Gastrocnemius medialis (tissue), 4 donors: ENCODE data around the gene PIKFYVE. TPM values are rescaled to one million over a fixed set of nuclear protein-coding genes. Genes with fewer than 3 reads are reported as not detected.
"Not testable (repeated sequence)": the region's sequence is repeated elsewhere in the genome, so short reads cannot be mapped to it uniquely, and the experiment has no call there.

Experiments used
- ATAC-seq, 2 donors: fragments of 150-250 bp; one replicate each; pipeline ENCODE4 v1.9.1; 2016
- DNase-seq, 2 donors: peaks; one replicate each; pipeline ENCODE4 v3.0.0-alpha.2; 2019
- H3K27ac ChIP-seq, 4 donors: fragments of 200-600 bp; sonication (generic); 1 replicate in 1 of 4; 2 replicates in 3 of 4; pipeline ENCODE4 v1.5.1; 2016 to 2018; ENCODE audit warnings: mild to moderate bottlenecking in 2 of 4, moderate library complexity in 1 of 4
- H3K27me3 ChIP-seq, 3 donors: fragments of 200-600 bp; sonication (generic) in 2 of 3; 1 replicate in 1 of 3; 2 replicates in 2 of 3; pipeline versions ENCODE4 v1.5.1 to v1.6.0; 2016 to 2019; ENCODE audit warnings: mild to moderate bottlenecking in 1 of 3, moderate library complexity in 1 of 3
- H3K36me3 ChIP-seq, 2 donors: fragments of 200-600 bp; sonication (generic) in 1 of 2; one replicate each; pipeline ENCODE4 v1.5.1; 2017 to 2018
- H3K4me1 ChIP-seq, 2 donors: fragments of 200-600 bp; sonication (generic) in 1 of 2; one replicate each; pipeline ENCODE4 v1.5.1; 2016 to 2017; ENCODE audit warnings: mild to moderate bottlenecking in 2 of 2
- H3K4me3 ChIP-seq, 4 donors: fragments of 200-600 bp; sonication (generic) in 3 of 4; 1 replicate in 1 of 4; 2 replicates in 3 of 4; pipeline ENCODE4 v1.5.1; 2016 to 2019; ENCODE audit warnings: mild to moderate bottlenecking in 2 of 4
- H3K9me3 ChIP-seq, 3 donors: fragments of 200-600 bp; sonication (generic) in 2 of 3; 1 replicate in 1 of 3; 2 replicates in 2 of 3; pipeline ENCODE4 v1.5.1; 2016 to 2019
- POLR2A ChIP-seq, 2 donors: fragments of 450-650 bp; IDR thresholded peaks; one replicate each; pipeline ENCODE4 v1.6.1; 2017; ENCODE audit warnings: antibody characterized with exemption in 2 of 2, mild to moderate bottlenecking in 2 of 2, moderate library complexity in 2 of 2
- in situ Hi-C, 4 donors: fragments of 200-750 bp; cut with MboI; loops; one replicate each; pipeline versions ENCODE4 v1.15.0 to v1.8.0; 2017; ENCODE audit warnings: low sequenced_read_pairs in 4 of 4
- intact Hi-C: fragments of 100-400 bp; cut with DNase I; formaldehyde crosslinking; loops from one replicate; pipeline ENCODE4 v1.15.1; 2023; ENCODE audit warnings: low total_unique reads
- total RNA-seq, 4 donors: library from RNA; depleted of rRNA; stranded (reverse); fragments of >200 nt; gene quantifications; one replicate each; pipeline versions ENCODE4 v1.1.0 to v1.2.3, GENCODE V29; 2016
- TF ChIP-seq, protein P1 (sequence below), 5 experiments: fragments of 450-650 bp in 3 of 5; fragments of 200-600 bp in 2 of 5; sonication (generic) in 2 of 5; IDR thresholded peaks in 4 of 5; conservative IDR thresholded peaks in 1 of 5; 1 replicate in 4 of 5; 2 replicates in 1 of 5; pipeline ENCODE4 v1.5.1; 2016 to 2019; ENCODE audit warnings: antibody characterized with exemption in 5 of 5, mild to moderate bottlenecking in 3 of 5, moderate library complexity in 3 of 5

The PIKFYVE gene
- total RNA-seq, 4 donors from 2014 or later = 14.0 to 23.9 (median 17.9) TPM

DNA sequence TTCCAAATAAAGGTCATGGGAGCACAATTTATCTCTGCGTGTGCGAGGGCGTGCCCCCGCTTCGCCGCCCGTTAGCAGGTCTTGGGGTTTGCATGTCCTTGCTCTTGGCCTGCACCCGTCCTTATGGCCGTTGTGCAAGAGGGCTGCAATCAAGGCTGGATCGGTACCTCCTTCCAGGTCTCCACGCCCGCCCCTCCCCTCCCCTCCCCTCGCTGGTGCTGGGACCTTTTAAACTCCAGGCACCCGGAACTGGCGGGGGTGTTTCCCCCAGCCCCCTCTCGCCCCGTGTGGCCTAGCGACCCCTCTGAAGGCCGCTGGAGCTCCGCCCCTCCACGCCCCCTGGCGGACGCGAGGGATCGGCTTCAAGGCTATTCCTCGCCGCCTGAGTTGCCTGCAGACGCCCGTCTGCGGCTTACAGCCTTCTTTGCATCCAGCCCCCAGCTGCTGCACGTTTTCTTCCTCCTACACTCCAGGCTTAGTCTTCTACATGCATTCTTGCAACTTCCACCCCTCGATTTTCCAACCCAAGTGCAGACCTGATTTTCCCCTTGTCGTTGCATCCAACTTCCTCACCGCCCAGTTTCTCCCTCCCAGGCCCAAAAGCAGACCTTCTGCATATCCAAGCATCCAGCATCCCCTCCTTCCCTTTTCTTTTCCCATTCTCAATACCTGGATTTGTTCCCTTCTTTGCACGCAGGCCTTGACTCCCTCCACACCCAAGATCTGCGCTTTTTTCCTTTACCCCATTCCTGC, 11.8 kb upstream of the PIKFYVE start:
- no peaks in the 10 kb centered on the region for H3K27me3 ChIP-seq
- H3K9me3 ChIP-seq = no peaks in the 10 kb centered on the region
- H3K4me3 ChIP-seq = peak overlapping the region; percentile 63 to 81 (median 70)
- peaks cover 16 to 19% of the 10 kb centered on the region in 2 donors for H3K4me1 ChIP-seq
- peak overlapping the region; percentile 82 to 90 (median 86) for H3K27ac ChIP-seq
- ATAC-seq (peak; percentile 78), DNase-seq (peak; percentile 55 to 75)
- H3K36me3 ChIP-seq = peaks cover 0 to 19% of the 10 kb centered on the region in 2 donors
- intact Hi-C loops = loop anchor here (1.0 to 5.0 kb wide), 6 partner anchors 61 to 1487 kb away; partner anchors contain the start of genes FASTKD2, MDH1B and METTL21A
- in situ Hi-C loops = loop anchor here in 2 of 4 donors (25.0 kb wide), 2 partner anchors 642 to 717 kb away; partner anchors contain the start of gene CREB1 (in 1 of the 2)
- TF ChIP-seq, protein P1, sequence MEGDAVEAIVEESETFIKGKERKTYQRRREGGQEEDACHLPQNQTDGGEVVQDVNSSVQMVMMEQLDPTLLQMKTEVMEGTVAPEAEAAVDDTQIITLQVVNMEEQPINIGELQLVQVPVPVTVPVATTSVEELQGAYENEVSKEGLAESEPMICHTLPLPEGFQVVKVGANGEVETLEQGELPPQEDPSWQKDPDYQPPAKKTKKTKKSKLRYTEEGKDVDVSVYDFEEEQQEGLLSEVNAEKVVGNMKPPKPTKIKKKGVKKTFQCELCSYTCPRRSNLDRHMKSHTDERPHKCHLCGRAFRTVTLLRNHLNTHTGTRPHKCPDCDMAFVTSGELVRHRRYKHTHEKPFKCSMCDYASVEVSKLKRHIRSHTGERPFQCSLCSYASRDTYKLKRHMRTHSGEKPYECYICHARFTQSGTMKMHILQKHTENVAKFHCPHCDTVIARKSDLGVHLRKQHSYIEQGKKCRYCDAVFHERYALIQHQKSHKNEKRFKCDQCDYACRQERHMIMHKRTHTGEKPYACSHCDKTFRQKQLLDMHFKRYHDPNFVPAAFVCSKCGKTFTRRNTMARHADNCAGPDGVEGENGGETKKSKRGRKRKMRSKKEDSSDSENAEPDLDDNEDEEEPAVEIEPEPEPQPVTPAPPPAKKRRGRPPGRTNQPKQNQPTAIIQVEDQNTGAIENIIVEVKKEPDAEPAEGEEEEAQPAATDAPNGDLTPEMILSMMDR (IDR thresholded peaks at IDR 0.05 in 4 of 5, conservative IDR thresholded peaks at IDR 0.05 in 1 of 5) = peak; percentile 57 to 91 (median 83)
- TF ChIP-seq POLR2A (IDR thresholded peaks at IDR 0.05) = no peak

DNA sequence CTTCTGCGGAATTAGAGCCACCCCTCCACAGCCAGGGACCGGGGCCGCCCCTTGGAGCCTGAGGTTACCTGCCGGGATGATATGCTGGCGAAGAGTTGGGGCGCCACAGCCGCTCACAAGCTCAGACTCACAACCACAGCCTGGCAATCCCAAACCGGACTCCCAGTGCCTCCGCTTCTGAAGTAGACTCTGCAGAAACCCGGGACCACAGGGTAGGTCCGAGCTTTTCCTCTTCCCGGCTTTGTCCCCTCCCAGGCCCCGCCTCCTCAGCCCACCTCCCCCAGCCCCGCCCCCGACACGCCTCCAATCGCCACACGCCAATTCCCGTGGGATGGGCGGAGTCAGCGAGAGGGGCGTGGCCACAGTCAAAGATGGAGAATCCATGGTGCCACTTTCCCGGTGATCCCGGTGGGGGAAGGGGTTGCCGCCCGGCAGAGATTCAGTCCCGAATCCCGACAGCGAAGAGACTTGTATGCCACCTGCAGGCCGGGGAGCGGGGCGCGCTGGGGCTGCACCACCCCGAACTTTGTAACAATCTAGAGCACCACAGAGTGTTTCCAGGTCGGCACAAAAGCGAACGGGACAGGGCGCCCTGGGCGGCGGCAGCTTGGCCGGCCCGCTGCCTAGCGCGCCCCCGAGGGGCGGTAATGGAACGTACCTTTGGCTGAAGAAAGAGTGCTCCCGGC, 11.0 kb upstream of the PIKFYVE start, which contains the start of gene IDH1:
IDH1 (minus strand) TSS at position 201 of the 686 bp plus-strand sequence. CDS start 3,520 bp downstream, outside the sequence.
- Histone ChIP-seq H3K36me3 (peaks cover 0 to 18% of the 10 kb centered on the region in 2 donors), H3K9me3 (no peaks in the 10 kb centered on the region), H3K27me3 (no peaks in the 10 kb centered on the region), H3K4me3 (peak within 1 kb of the TSS; percentile 63 to 81 (median 70)), H3K27ac (peak within 1 kb of the TSS; percentile 82 to 90 (median 86)), H3K4me1 (peaks cover 16 to 19% of the 10 kb centered on the region in 2 donors)
- DNase-seq (peak; percentile 89 to 91), ATAC-seq (peak; percentile 89 to 91)
- intact Hi-C loops = loop anchor here (1.0 to 5.0 kb wide), 7 partner anchors 11 to 1488 kb away; partner anchors contain the start of genes FASTKD2, MDH1B, METTL21A and PIKFYVE
- TF ChIP-seq POLR2A (IDR thresholded peaks at IDR 0.05) = peak in 1 of 2 donors; percentile 53
- TF ChIP-seq, protein P1 (IDR thresholded peaks at IDR 0.05 in 4 of 5, conservative IDR thresholded peaks at IDR 0.05 in 1 of 5) = peak in 3 of 5 experiments; percentile 19 to 44 (median 25)
- in situ Hi-C loops = loop anchor here in 2 of 4 donors (25.0 kb wide), 2 partner anchors 643 to 718 kb away; partner anchors contain the start of gene CREB1 (in 1 of the 2)

DNA sequence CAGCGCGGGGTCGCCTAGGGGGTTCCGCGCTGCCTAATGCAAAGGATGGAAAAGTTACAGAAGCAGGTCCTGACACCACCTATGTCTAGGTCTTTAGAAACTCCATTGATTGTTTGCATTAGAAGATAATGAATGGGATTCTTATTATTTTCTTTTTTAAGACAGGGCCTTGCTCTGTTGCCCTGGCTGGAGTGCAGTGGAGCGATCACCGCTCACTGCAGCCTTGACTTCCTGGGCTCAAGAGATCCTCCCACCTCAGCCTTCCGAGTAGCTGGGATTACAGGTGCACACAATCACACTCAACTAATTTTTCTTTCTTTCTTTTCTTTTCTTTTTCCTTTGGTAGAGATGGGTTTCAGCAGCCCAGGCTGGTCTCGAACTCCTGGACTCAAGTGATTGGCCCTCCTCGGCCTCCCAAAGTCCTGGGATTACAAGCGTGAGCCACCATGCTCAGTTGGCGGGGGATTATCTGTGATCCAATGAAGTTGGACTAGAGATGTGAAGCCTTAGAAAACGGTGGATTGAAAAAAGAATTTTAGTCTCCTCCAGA, 10.4 kb upstream of the PIKFYVE start:
- Histone ChIP-seq H3K4me1 (peaks cover 16 to 19% of the 10 kb centered on the region in 2 donors), H3K27me3 (no peaks in the 10 kb centered on the region), H3K36me3 (peaks cover 0 to 16% of the 10 kb centered on the region in 2 donors), H3K9me3 (no peaks in the 10 kb centered on the region), H3K4me3 (peak overlapping the region; percentile 63 to 81 (median 70)), H3K27ac (peak overlapping the region; percentile 82 to 90 (median 86))
- DNase-seq = no peak
- TF ChIP-seq POLR2A (IDR thresholded peaks at IDR 0.05) = no peak
- TF ChIP-seq, protein P1 (IDR thresholded peaks at IDR 0.05 in 4 of 5, conservative IDR thresholded peaks at IDR 0.05 in 1 of 5) = no peak
- ATAC-seq = no peak
- in situ Hi-C loops (loop anchor here in 2 of 4 donors (25.0 kb wide), 2 partner anchors 643 to 718 kb away; partner anchors contain the start of gene CREB1 (in 1 of the 2)), intact Hi-C loops (loop anchor here (1.0 to 2.0 kb wide), 3 partner anchors 11 to 81 kb away; partner anchors contain the start of gene PIKFYVE)

DNA sequence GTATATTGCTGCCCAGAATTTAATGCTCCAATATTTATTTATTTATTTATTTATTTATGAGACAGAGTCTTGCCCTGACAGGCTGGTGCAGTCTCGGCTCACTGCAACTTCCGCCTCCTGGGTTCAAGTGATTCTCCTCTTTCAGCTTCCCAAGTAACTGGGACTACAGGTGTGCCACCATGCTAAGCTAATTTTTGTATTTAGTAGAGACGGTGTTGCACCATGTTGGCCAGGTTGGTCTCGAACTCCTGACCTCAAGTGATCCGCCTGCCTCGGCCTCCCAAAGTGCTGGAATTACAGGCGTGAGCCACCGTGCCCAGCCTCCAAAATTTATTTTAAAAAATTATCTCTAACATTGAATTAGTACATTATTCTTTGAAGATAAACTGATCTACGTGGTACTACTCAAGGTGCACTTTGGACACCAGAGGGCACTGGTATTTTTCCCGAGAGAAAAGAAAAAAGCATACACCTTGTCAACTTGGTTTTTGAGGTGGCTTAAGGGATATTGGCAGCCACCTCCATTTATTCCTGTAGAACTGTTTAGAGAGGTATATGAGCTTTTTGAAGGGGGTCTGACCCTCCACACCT, 9.8 kb upstream of the PIKFYVE start:
- H3K9me3 ChIP-seq = no peaks in the 10 kb centered on the region
- intact Hi-C loops = no loop called here
- H3K27me3 ChIP-seq = no peaks in the 10 kb centered on the region
- H3K27ac ChIP-seq = no peak overlapping the region
- H3K4me1 ChIP-seq = peaks cover 16 to 19% of the 10 kb centered on the region in 2 donors
- DNase-seq = no peak
- peaks cover 0 to 9% of the 10 kb centered on the region in 2 donors for H3K36me3 ChIP-seq
- H3K4me3 ChIP-seq = no peak overlapping the region
- no peak for ATAC-seq
- no peak for TF ChIP-seq POLR2A (IDR thresholded peaks at IDR 0.05)
- TF ChIP-seq, protein P1 (IDR thresholded peaks at IDR 0.05 in 4 of 5, conservative IDR thresholded peaks at IDR 0.05 in 1 of 5) = no peak
- in situ Hi-C loops = loop anchor here in 2 of 4 donors (25.0 kb wide), 2 partner anchors 644 to 719 kb away; partner anchors contain the start of gene CREB1 (in 1 of the 2)

DNA sequence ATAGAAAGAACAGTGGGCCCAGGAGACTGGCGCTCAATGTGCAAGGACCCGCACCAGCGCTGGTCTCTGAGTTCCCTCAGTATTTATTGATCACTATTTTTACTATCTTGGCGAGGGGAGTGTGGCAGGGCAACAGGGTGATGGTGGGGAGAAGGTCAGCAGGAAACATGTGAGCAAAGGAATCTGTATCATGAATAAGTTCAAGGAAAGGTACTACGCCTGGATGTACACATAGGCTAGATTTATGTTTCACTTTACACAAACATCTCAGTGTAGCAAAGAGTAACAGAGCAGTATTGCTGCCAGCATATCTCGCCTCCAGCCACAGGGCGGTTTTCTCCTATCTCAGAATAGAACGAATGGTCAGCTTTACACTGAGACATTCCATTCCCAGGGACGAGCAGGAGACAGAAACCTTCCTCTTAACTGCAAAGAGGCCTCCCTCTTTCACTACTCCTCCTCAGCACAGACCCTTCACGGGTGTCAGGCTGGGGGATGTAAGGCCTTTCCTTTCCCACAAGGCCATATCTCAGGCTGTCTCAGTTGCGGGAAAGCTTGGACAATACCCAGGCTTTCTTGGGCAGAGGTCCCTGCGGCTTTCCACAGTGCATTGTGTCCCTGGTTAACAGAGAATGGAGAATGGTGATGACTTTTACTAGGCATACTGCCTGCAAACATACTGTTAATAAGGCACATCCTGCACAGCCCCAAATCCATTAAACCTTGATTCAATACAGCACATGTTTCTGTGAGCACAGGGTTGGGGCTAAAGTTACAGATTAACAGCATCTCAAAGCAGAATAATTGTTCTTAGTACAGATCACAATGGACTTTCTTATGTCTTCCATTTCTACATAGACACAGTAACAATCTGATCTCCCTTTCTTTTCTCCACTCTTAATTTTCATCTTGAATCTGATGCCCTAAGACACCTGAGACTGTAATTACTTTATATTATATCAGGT, 8.9 kb upstream of the PIKFYVE start:
- not testable (repeated sequence) for DNase-seq

More for the DNA sequence above, 8.9 kb upstream of the PIKFYVE start:
- H3K27ac ChIP-seq, H3K4me3 ChIP-seq, intact Hi-C loops, ATAC-seq, H3K27me3 ChIP-seq, H3K36me3 ChIP-seq, H3K9me3 ChIP-seq: not testable (repeated sequence)
- in situ Hi-C loops = loop anchor here in 2 of 4 donors (25.0 kb wide), 2 partner anchors 645 to 720 kb away; partner anchors contain the start of gene CREB1 (in 1 of the 2)
- peaks cover 16 to 19% of the 10 kb centered on the region in 2 donors for H3K4me1 ChIP-seq
